ENCODE results near the gene LRCOL1. TPM values are rescaled to one million over a fixed set of nuclear protein-coding genes. Genes with fewer than 3 reads are reported as not detected.
"Not testable (repeated sequence)": the region's sequence is repeated elsewhere in the genome, so short reads cannot be mapped to it uniquely, and the experiment has no call there.

The LRCOL1 gene
- total RNA-seq, 1 donor: not detected

GRCh38 chr12:132604151-132604618 lies 6.2 kb downstream of the LRCOL1 start:
- no peak overlapping the region for H3K4me3 ChIP-seq (ENCODE audit: low read depth, low read length)
- no peak for DNase-seq (ENCODE audit: low read depth)
- no peak for TF ChIP-seq CTCF (IDR thresholded peaks at IDR 0.05; ENCODE audit: insufficient read depth, low read length)

- no peak for DNase-seq (ENCODE audit: low read depth)
- no peak overlapping the region for H3K4me3 ChIP-seq (ENCODE audit: low read depth, low read length)
- no peak for TF ChIP-seq CTCF (IDR thresholded peaks at IDR 0.05; ENCODE audit: insufficient read depth, low read length)
Measured at GRCh38 chr12:132603240-132604150, 6.9 kb downstream of the LRCOL1 start.

- no peak for DNase-seq (ENCODE audit: low read depth)
- no peak overlapping the region for H3K4me3 ChIP-seq (ENCODE audit: low read depth, low read length)
- no peak for TF ChIP-seq CTCF (IDR thresholded peaks at IDR 0.05; ENCODE audit: insufficient read depth, low read length)
Measured at GRCh38 chr12:132602572-132603239, 7.7 kb downstream of the LRCOL1 start.

GRCh38 chr12:132601171-132601883 lies 9.1 kb downstream of the LRCOL1 start:
- DNase-seq (ENCODE audit: low read depth): no peak
- no peak overlapping the region for H3K4me3 ChIP-seq (ENCODE audit: low read depth, low read length)
- no peak for TF ChIP-seq CTCF (IDR thresholded peaks at IDR 0.05; ENCODE audit: insufficient read depth, low read length)

GRCh38 chr12:132600048-132601032 lies 10.0 kb downstream of the LRCOL1 start:
- DNase-seq (ENCODE audit: low read depth): peak; percentile 67
- peak overlapping the region; percentile 63 for H3K4me3 ChIP-seq (ENCODE audit: low read depth, low read length)
- TF ChIP-seq CTCF (IDR thresholded peaks at IDR 0.05; ENCODE audit: insufficient read depth, low read length): peak; percentile 82

GRCh38 chr12:132599502-132599901 lies 10.9 kb downstream of the LRCOL1 start:
- H3K4me3 ChIP-seq (ENCODE audit: low read depth, low read length); DNase-seq (ENCODE audit: low read depth): not testable (repeated sequence)

Measured in fibroblast of the aortic adventitia (primary cell).